OCI-LY1 (cell line): Measurements from ENCODE around the gene GSG1L.

ENCODE experiments used
- EZH2 ChIP-seq: fragments of 200-600 bp; sonication (generic), shearing (Covaris generic); IDR thresholded peaks from 2 replicates; pipeline ENCODE4 v1.8.0; 2017; ENCODE audit warnings: borderline replicate concordance, mixed run types, mild to moderate bottlenecking, antibody characterized with exemption, low read length, moderate library complexity, mixed read lengths
- TF ChIP-seq, protein P1 (sequence below): fragments of 200-600 bp; sonication (generic), shearing (Covaris generic); IDR thresholded peaks from 2 replicates; pipeline ENCODE4 v1.5.1; 2017; ENCODE audit warnings: mild to moderate bottlenecking, antibody characterized with exemption, low read length, moderate library complexity, mixed read lengths

DNA sequence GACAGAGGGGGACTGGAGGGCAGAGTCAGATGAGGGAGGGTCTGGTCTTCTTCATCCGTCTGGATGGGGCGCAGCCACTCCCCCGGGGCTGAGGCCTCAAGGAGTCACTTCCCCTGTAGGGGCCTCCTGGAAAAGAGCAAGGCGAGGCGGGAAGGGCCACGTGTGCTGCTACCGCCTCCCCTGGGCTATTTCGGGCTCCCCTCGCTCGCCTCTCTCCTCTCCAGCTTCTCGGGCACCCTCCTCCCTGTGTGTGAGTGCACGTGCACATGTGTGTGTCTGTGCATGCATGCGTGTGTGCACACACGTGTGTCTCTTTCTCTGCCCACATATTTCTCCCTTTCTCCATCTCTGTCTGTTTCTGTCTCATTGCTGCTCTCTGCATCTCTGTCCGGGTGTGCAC, 10.1 kb downstream of the GSG1L start:
- TF ChIP-seq, protein P1, sequence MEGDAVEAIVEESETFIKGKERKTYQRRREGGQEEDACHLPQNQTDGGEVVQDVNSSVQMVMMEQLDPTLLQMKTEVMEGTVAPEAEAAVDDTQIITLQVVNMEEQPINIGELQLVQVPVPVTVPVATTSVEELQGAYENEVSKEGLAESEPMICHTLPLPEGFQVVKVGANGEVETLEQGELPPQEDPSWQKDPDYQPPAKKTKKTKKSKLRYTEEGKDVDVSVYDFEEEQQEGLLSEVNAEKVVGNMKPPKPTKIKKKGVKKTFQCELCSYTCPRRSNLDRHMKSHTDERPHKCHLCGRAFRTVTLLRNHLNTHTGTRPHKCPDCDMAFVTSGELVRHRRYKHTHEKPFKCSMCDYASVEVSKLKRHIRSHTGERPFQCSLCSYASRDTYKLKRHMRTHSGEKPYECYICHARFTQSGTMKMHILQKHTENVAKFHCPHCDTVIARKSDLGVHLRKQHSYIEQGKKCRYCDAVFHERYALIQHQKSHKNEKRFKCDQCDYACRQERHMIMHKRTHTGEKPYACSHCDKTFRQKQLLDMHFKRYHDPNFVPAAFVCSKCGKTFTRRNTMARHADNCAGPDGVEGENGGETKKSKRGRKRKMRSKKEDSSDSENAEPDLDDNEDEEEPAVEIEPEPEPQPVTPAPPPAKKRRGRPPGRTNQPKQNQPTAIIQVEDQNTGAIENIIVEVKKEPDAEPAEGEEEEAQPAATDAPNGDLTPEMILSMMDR: no peak
- TF ChIP-seq EZH2: no peak
